HepG2 (cell line): ENCODE data around the gene KCND3. TPM values are rescaled to one million over a fixed set of nuclear protein-coding genes. Genes with fewer than 3 reads are reported as not detected.

Source experiments
- BCL6 ChIP-seq: IDR thresholded peaks from 2 replicates; pipeline ENCODE4 v1.6.1; 2016; ENCODE audit warnings: missing genetic modification reagents, missing compliant biosample characterization
- CEBPB ChIP-seq: IDR thresholded peaks from 2 replicates; pipeline ENCODE4 v1.6.1; 2011; ENCODE audit warnings: low read depth, low read length, improper control_type of control experiment, borderline replicate concordance
- ELF3 ChIP-seq: IDR thresholded peaks from 2 replicates; pipeline ENCODE4 v1.6.1; 2016; ENCODE audit warnings: missing genetic modification reagents, missing compliant biosample characterization
- EP300 ChIP-seq, 3 experiments: sonication (generic) in 1 of 3; formaldehyde crosslinking in 1 of 3; IDR thresholded peaks; 2 replicates each; pipeline versions ENCODE4 v1.5.1 to v1.6.1; 2011 to 2020; ENCODE audit warnings: low read depth in 2 of 3, low read length in 2 of 3, borderline replicate concordance in 1 of 3, improper control_type of control experiment in 1 of 3, mild to moderate bottlenecking in 1 of 3, missing genetic modification reagents in 1 of 3, moderate library complexity in 1 of 3
- HNRNPH1 ChIP-seq: fragments of 200-400 bp; formaldehyde crosslinking; optimal IDR thresholded peaks from 2 replicates; pipeline ENCODE3; 2017; ENCODE audit warnings: mild to moderate bottlenecking, low read depth, low read length
- NFKBIZ ChIP-seq: IDR thresholded peaks from 2 replicates; pipeline ENCODE4 v1.6.1; 2018; ENCODE audit warnings: missing genetic modification reagents, missing compliant biosample characterization
- POLR2G ChIP-seq: fragments of 200-400 bp; formaldehyde crosslinking; IDR thresholded peaks from 2 replicates; pipeline ENCODE4 v1.6.1; 2018; ENCODE audit warnings: mild to moderate bottlenecking, low read depth, low read length, moderate library complexity
- RNF2 ChIP-seq: fragments of 450-650 bp; conservative IDR thresholded peaks from 2 replicates; pipeline ENCODE4 v1.6.1; 2016; ENCODE audit warnings: low read depth
- SRF ChIP-seq: IDR thresholded peaks from 2 replicates; pipeline ENCODE4 v1.6.1; 2011; ENCODE audit warnings: mild to moderate bottlenecking, low read depth, low read length, moderate library complexity
- ZNF747 ChIP-seq: sonication (generic); formaldehyde crosslinking; IDR thresholded peaks from 2 replicates; pipeline ENCODE4 v1.8.1; 2023; ENCODE audit warnings: missing genetic modification reagents, mild to moderate bottlenecking, borderline replicate concordance
- polyA plus RNA-seq, 8 experiments: library from polyadenylated mRNA; depleted of rRNA in 3 of 8; stranded (reverse) in 7 of 8; unstranded in 1 of 8; fragments of >200 nt; fragmentation: Illumina TruSeq in 4 of 8; extraction: Trizol in 4 of 8; gene quantifications; 2 replicates each; pipeline versions ENCODE4 v1.2.1 to v1.2.3, GENCODE V29; 2011 to 2016; ENCODE audit warnings: low read depth in 4 of 8, missing spikeins in 1 of 8, mixed read lengths in 1 of 8; ENCODE audit not compliant: insufficient read depth in 1 of 8
- total RNA-seq, 5 experiments: library from RNA; depleted of rRNA; stranded (reverse); fragments of >200 nt; fragmentation: Illumina TruSeq; extraction: Trizol; gene quantifications; 2 replicates each; pipeline ENCODE4 v1.2.3, GENCODE V29; 2016; ENCODE audit warnings: low read depth in 1 of 5
- TF ChIP-seq, protein P1 (sequence below): sonication (generic); formaldehyde crosslinking; IDR thresholded peaks from 2 replicates; pipeline ENCODE4 v1.5.0; 2020; ENCODE audit warnings: missing genetic modification reagents
- TF ChIP-seq, protein P2 (sequence below): sonication (generic); formaldehyde crosslinking; IDR thresholded peaks from 2 replicates; pipeline ENCODE4 v1.4.0; 2020; ENCODE audit warnings: low read depth, mild to moderate bottlenecking, missing genetic modification reagents
- TF ChIP-seq, protein P3 (sequence below): sonication (generic); formaldehyde crosslinking; IDR thresholded peaks from 2 replicates; pipeline ENCODE4 v1.4.0; 2020; ENCODE audit warnings: missing genetic modification reagents
- TF ChIP-seq, protein P4 (sequence below): IDR thresholded peaks from 2 replicates; pipeline ENCODE4 v1.6.1; 2016; ENCODE audit warnings: low read depth, control low read depth
- TF ChIP-seq, protein P5 (sequence below): IDR thresholded peaks from 2 replicates; pipeline ENCODE4 v1.6.1; 2016; ENCODE audit warnings: control low read depth
- TF ChIP-seq, protein P6 (sequence below): sonication (generic); formaldehyde crosslinking; IDR thresholded peaks from 2 replicates; pipeline ENCODE4 v1.4.0; 2020; ENCODE audit warnings: missing genetic modification reagents, borderline replicate concordance

Gene KCND3
- total and polyA plus RNA-seq, 2 of the 13 experiments (the other 11 are each of a cell fraction or from before 2014, with no cell fraction given), result 0.04 TPM; not detected in 1

DNA sequence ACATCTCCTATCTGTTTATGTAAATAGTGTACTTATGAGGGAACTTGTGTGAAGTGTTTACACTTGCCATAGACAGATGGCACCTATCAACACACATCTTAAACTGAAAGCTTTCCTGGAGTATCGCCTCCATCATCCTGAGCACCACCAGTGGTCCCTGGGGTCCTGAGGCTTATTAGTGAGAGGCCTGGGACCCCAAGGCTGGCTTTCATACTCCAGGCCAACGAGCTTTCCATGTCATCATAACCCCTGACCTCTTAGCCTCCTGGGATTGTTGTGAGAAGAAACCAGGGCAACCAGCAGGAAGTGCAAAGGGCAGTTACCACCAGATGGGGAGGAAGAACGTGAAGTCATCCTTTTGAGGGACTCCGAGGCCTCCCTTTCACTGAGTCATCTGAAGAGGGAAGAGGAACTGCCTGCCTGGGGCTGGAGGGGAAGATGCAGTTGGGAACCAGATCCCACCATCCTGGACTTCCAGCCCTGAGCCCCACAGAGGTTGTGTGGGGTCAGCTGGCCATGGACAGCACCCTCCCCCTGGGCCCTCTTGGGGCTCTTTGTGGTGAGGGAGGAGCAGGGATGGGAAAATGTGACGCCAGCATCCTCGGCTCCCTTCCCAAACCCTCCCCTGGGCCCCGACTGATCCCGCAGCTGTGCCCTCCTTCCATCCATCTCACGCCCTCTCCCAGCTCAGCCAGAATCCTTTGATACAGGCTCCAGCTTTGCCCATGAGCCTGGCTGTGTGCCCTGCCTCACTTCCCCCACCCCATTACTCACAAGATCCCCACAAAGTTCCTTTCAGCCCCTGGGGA lies 256.1 kb downstream of the KCND3 start (continued):
- TF ChIP-seq, protein P1, sequence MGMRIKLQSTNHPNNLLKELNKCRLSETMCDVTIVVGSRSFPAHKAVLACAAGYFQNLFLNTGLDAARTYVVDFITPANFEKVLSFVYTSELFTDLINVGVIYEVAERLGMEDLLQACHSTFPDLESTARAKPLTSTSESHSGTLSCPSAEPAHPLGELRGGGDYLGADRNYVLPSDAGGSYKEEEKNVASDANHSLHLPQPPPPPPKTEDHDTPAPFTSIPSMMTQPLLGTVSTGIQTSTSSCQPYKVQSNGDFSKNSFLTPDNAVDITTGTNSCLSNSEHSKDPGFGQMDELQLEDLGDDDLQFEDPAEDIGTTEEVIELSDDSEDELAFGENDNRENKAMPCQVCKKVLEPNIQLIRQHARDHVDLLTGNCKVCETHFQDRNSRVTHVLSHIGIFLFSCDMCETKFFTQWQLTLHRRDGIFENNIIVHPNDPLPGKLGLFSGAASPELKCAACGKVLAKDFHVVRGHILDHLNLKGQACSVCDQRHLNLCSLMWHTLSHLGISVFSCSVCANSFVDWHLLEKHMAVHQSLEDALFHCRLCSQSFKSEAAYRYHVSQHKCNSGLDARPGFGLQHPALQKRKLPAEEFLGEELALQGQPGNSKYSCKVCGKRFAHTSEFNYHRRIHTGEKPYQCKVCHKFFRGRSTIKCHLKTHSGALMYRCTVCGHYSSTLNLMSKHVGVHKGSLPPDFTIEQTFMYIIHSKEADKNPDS, result peak; percentile 85; the same call in 1 of the 2 replicates
- TF ChIP-seq ZNF747 (CRISPR knock-in tag), result peak; percentile 63; the same call in 1 of the 2 replicates
- TF ChIP-seq, protein P2, sequence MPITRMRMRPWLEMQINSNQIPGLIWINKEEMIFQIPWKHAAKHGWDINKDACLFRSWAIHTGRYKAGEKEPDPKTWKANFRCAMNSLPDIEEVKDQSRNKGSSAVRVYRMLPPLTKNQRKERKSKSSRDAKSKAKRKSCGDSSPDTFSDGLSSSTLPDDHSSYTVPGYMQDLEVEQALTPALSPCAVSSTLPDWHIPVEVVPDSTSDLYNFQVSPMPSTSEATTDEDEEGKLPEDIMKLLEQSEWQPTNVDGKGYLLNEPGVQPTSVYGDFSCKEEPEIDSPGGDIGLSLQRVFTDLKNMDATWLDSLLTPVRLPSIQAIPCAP, result no peak
- TF ChIP-seq RNF2, result no peak
- TF ChIP-seq, protein P3, sequence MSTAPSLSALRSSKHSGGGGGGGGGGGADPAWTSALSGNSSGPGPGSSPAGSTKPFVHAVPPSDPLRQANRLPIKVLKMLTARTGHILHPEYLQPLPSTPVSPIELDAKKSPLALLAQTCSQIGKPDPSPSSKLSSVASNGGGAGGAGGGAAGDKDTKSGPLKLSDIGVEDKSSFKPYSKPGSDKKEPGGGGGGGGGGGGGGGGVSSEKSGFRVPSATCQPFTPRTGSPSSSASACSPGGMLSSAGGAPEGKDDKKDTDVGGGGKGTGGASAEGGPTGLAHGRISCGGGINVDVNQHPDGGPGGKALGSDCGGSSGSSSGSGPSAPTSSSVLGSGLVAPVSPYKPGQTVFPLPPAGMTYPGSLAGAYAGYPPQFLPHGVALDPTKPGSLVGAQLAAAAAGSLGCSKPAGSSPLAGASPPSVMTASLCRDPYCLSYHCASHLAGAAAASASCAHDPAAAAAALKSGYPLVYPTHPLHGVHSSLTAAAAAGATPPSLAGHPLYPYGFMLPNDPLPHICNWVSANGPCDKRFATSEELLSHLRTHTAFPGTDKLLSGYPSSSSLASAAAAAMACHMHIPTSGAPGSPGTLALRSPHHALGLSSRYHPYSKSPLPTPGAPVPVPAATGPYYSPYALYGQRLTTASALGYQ (CRISPR knock-in tag), result no peak
- peak; percentile 53 to 78; a peak in 3 of 4 replicates for TF ChIP-seq EP300 (IDR thresholded peaks at IDR 0.05; ENCODE audit: low read depth in 2 of 2, low read length in 2 of 2)
- TF ChIP-seq EP300 (CRISPR knock-in tag; IDR thresholded peaks at IDR 0.05; ENCODE audit: borderline replicate concordance), result peak; percentile 56; the same call in 1 of the 2 replicates
- no peak for TF ChIP-seq HNRNPH1
- no peak; the same call in 1 of the 2 replicates for TF ChIP-seq CEBPB
- no peak for TF ChIP-seq SRF
- TF ChIP-seq, protein P4, sequence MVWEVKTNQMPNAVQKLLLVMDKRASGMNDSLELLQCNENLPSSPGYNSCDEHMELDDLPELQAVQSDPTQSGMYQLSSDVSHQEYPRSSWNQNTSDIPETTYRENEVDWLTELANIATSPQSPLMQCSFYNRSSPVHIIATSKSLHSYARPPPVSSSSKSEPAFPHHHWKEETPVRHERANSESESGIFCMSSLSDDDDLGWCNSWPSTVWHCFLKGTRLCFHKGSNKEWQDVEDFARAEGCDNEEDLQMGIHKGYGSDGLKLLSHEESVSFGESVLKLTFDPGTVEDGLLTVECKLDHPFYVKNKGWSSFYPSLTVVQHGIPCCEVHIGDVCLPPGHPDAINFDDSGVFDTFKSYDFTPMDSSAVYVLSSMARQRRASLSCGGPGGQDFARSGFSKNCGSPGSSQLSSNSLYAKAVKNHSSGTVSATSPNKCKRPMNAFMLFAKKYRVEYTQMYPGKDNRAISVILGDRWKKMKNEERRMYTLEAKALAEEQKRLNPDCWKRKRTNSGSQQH (CRISPR knock-in tag), result no peak
- peak; percentile 12; the same call in 1 of the 2 replicates for TF ChIP-seq BCL6
- TF ChIP-seq, protein P5, sequence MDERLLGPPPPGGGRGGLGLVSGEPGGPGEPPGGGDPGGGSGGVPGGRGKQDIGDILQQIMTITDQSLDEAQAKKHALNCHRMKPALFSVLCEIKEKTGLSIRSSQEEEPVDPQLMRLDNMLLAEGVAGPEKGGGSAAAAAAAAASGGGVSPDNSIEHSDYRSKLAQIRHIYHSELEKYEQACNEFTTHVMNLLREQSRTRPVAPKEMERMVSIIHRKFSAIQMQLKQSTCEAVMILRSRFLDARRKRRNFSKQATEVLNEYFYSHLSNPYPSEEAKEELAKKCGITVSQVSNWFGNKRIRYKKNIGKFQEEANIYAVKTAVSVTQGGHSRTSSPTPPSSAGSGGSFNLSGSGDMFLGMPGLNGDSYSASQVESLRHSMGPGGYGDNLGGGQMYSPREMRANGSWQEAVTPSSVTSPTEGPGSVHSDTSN, result no peak
- no peak for TF ChIP-seq POLR2G
- 0 out of 2 replicates have a peak, but pooled peaks have one; percentile 15 for TF ChIP-seq NFKBIZ
- TF ChIP-seq ELF3 (CRISPR knock-in tag), result peak; percentile 93
- TF ChIP-seq, protein P6, sequence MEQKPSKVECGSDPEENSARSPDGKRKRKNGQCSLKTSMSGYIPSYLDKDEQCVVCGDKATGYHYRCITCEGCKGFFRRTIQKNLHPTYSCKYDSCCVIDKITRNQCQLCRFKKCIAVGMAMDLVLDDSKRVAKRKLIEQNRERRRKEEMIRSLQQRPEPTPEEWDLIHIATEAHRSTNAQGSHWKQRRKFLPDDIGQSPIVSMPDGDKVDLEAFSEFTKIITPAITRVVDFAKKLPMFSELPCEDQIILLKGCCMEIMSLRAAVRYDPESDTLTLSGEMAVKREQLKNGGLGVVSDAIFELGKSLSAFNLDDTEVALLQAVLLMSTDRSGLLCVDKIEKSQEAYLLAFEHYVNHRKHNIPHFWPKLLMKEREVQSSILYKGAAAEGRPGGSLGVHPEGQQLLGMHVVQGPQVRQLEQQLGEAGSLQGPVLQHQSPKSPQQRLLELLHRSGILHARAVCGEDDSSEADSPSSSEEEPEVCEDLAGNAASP, result no peak; the same call in 1 of the 2 replicates
